Fibroblast of the aortic adventitia (primary cell): ENCODE data around the gene MRTFA. TPM values are rescaled to one million over a fixed set of nuclear protein-coding genes. Genes with fewer than 3 reads are reported as not detected.

Source experiments
- DNase-seq: peaks from one replicate; pipeline ENCODE4 v3.0.0-alpha.2; 2010; ENCODE audit warnings: low read depth
- H3K4me3 ChIP-seq: 2 replicates; pipeline ENCODE4 v1.5.1; 2011; ENCODE audit warnings: low read depth, mild to moderate bottlenecking, control low read depth, low read length, moderate library complexity
- total RNA-seq: library from RNA; depleted of rRNA; stranded (reverse); fragments of >200 nt; gene quantifications from 2 replicates; pipeline ENCODE4 v1.2.3, GENCODE V29; 2012; ENCODE audit warnings: low replicate concordance
- TF ChIP-seq, protein P1 (sequence below): IDR thresholded peaks from 2 replicates; pipeline ENCODE4 v1.5.1; 2011; ENCODE audit warnings: mild to moderate bottlenecking, low read length, control low read depth, inconsistent platforms; ENCODE audit not compliant: insufficient read depth

MRTFA gene
- total RNA-seq, 1 donor, result 25.8 TPM

DNA sequence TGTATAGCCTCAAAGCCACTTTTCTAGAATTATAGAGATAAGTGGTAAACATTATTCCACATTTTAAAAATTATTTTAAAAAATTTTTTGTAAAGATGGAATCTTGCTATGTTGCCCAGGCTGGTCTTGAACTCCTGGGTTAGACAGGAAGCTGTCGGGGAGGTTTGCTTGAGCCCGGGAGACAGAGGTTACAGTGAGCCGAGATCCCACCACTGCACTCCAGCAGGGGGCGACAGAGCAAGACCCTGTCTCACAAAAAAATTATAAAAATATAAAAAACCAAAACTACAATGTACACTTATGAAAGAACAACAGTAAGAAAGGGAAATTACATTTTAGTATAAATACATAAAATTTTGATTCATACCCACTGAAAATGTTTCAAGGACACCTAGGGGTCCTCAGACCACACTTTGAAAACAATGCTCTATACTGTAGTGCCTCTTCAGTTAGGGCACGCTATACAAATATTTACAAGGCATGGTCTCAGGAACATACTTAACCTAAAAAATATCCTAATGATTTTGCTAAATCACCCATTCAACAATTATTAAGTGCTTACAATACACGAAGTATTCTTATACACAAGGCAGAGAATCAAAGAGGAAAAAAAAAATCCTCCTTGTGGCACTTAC is 111.2 kb downstream of the MRTFA start:
- peak; percentile 57 for DNase-seq
- TF ChIP-seq, protein P1, sequence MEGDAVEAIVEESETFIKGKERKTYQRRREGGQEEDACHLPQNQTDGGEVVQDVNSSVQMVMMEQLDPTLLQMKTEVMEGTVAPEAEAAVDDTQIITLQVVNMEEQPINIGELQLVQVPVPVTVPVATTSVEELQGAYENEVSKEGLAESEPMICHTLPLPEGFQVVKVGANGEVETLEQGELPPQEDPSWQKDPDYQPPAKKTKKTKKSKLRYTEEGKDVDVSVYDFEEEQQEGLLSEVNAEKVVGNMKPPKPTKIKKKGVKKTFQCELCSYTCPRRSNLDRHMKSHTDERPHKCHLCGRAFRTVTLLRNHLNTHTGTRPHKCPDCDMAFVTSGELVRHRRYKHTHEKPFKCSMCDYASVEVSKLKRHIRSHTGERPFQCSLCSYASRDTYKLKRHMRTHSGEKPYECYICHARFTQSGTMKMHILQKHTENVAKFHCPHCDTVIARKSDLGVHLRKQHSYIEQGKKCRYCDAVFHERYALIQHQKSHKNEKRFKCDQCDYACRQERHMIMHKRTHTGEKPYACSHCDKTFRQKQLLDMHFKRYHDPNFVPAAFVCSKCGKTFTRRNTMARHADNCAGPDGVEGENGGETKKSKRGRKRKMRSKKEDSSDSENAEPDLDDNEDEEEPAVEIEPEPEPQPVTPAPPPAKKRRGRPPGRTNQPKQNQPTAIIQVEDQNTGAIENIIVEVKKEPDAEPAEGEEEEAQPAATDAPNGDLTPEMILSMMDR, result peak; percentile 79
- no peak overlapping the region for H3K4me3 ChIP-seq

DNA sequence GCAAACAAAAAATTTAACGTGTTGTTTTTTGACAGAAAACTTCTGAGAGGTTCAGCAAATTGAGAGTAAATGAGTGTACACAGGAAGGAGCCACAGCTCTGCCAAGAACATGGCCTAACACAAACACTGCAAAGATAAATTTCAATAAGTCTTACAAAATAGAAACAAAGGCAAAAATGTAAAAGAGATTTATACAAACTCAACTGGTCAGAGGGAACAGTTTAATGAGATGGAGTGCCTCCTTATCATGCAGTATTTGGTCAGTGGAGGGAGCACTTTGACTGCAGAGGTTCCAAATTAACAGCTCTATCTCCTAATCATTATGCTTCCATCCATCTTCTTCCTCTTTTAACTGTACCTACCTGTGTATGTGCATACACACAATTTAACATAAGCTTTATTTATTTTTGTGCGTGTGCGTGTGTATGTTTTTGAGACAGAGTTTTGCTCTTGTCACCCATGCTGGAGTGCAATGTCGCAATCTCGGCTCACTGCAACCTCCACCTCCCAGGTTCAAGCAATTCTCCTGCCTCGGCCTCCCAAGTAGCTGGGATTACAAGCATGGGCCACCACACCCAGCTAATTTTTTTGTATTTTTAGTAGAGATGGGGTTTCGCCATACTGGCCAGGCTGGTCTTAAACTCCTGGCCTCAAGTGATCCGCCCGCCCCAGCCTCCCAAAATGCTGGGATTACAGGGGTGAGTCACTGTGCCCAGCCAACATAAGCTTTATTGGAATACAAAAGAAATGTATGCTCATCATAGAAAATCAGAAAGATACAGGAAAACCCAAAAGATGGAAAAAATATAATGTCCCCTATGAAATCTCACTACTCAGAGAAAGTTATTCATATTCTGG is 111.9 kb downstream of the MRTFA start:
- H3K4me3 ChIP-seq, result no peak overlapping the region
- peak; percentile 53 for DNase-seq
- TF ChIP-seq, protein P1, result peak; percentile 46

DNA sequence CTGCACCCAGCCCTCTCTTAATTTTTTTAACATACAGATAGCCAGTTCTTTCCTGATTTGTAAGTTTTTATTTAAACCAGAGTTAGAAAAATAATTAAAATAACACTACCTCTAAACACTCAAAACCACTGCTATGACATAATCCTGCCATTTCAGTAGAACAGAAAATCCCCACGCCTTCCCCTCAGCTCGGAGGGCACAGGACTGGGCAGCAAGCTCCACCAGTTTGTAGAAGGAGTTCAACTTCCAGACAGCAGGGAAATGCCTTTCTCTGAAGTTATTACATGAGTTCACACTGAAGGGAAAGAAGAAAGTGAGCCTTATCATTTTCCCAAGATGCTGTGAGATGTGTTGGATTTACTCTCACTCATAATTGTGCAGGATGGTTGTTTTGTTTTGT is 114.4 kb downstream of the MRTFA start:
- H3K4me3 ChIP-seq, result no peak overlapping the region
- no peak for DNase-seq
- TF ChIP-seq, protein P1, result no peak

DNA sequence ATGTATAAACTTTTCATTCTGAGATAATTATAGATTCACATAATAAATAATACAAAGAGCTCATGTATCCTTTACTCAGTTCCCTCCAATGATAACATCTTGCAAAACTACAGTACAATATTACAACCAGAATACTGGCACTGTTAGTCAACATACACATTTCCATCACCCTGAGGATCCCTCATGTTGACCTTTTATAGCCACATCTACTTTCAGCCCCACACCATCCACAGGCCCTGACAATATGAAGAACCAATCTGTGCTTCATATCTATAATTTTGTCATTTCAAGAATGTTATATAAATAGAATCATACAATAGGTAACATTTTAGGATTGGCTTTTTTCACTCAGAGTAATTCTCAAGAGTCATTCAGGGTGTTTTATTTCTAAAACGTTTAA is 115.5 kb downstream of the MRTFA start:
- DNase-seq, result no peak
- TF ChIP-seq, protein P1, result no peak
- no peak overlapping the region for H3K4me3 ChIP-seq

DNA sequence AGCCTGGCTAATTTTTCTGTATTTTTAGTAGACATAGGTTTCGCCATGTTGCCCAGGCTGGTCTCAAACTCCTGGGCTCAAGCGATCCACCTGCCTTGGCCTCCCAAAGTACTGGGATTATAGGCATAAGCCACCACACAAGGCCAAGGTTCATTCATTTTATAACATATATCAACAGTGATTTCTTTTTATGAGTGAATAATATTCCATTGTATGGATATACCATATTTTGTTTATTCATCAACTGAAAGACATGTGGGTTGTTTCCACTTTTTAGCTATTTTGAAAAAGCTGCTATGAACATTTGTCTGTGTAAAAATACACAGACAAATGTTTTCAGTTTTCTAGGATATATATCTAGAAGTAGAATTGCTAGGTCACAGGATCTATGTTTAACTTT is 116.0 kb downstream of the MRTFA start:
- TF ChIP-seq, protein P1, result no peak
- no peak overlapping the region for H3K4me3 ChIP-seq

DNA sequence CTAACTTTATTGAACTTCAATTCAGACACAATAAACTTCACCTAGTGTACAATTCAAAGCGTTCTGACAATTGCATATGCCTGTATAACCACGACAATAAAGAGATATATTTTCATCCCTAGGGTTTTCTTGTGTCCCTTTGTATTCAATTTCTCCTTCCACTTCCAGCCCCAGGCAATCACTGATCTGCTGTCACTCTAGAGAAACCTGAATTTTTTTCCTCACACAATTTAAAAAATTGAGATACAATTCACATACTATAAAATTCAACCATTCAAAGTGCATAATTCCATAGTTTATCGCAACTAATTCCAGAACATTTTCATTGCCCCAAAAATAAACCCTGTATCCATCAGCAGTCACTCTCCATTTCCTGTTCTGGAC is 116.6 kb downstream of the MRTFA start:
- H3K4me3 ChIP-seq, result no peak overlapping the region
- no peak for DNase-seq
- TF ChIP-seq, protein P1, result no peak

More for the DNA sequence above, 116.0 kb downstream of the MRTFA start:
- DNase-seq, result no peak
